Endothelial cell of umbilical vein (primary cell): ENCODE results near the gene POLN.

Experiments used
- EZH2 ChIP-seq: IDR thresholded peaks from 2 replicates; pipeline ENCODE4 v1.6.1; 2012; ENCODE audit warnings: borderline replicate concordance, low read depth, mild to moderate bottlenecking, moderate library complexity, low read length, inconsistent platforms; ENCODE audit not compliant: severe bottlenecking
- POLR2A ChIP-seq: IDR thresholded peaks from 2 replicates; pipeline ENCODE4 v1.6.1; 2012; ENCODE audit warnings: low read depth, mild to moderate bottlenecking, control low read depth, low read length
- POLR2AphosphoS5 ChIP-seq: IDR thresholded peaks from 2 replicates; pipeline ENCODE4 v1.6.1; 2012; ENCODE audit warnings: low read depth, mild to moderate bottlenecking, control low read depth, low read length, moderate library complexity; ENCODE audit not compliant: insufficient read depth
- TF ChIP-seq, protein P1 (sequence below), 2 donors: IDR thresholded peaks; 1 replicate in 1 of 2; 2 replicates in 1 of 2; pipeline ENCODE4 v1.5.1; 2011; ENCODE audit warnings: low read length in 2 of 2, mild to moderate bottlenecking in 2 of 2, moderate library complexity in 2 of 2, control low read depth in 1 of 2, inconsistent platforms in 1 of 2, low read depth in 1 of 2; ENCODE audit not compliant: insufficient read depth in 1 of 2; ENCODE audit errors: extremely low read depth in 1 of 2

DNA sequence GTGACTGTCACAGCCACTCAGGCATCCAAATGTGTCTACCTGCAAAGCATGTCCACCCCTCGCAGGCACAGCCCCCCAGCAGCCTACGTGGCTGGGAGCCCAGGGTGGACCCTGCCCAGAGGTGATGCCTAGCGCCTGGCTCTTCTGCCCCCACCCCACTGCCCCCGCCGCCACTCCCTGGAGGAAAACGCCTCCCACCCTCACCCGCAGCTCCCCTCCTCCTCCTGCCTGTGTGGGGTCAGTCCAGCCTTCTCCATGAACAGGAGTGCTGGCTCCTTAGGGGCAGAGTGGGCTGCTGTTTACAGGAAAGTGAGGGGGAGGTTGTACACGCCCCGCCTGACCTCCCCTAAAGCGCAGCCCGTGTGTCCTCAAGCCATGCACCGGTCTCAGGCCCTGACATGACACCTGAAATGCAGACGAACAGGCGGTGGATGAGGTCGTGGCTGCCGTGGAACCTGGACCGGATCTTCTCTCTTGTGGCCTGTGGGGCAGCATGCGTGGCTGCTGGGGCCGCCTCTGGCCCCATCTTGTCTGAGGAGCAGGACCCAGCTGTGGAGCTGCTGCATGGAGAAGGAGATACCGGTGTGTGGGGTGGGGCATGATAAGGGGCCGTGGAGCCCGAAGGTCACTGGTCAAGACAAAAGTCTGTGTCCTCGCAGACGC lies 31.9 kb upstream of the POLN start:
- no peak for TF ChIP-seq EZH2
- TF ChIP-seq POLR2AphosphoS5, result no peak
- no peak for TF ChIP-seq POLR2A
- TF ChIP-seq, protein P1, sequence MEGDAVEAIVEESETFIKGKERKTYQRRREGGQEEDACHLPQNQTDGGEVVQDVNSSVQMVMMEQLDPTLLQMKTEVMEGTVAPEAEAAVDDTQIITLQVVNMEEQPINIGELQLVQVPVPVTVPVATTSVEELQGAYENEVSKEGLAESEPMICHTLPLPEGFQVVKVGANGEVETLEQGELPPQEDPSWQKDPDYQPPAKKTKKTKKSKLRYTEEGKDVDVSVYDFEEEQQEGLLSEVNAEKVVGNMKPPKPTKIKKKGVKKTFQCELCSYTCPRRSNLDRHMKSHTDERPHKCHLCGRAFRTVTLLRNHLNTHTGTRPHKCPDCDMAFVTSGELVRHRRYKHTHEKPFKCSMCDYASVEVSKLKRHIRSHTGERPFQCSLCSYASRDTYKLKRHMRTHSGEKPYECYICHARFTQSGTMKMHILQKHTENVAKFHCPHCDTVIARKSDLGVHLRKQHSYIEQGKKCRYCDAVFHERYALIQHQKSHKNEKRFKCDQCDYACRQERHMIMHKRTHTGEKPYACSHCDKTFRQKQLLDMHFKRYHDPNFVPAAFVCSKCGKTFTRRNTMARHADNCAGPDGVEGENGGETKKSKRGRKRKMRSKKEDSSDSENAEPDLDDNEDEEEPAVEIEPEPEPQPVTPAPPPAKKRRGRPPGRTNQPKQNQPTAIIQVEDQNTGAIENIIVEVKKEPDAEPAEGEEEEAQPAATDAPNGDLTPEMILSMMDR (IDR thresholded peaks at IDR 0.05; ENCODE audit: extremely low read depth in 1 of 2, insufficient read depth in 1 of 2, low read depth in 1 of 2, low read length in 2 of 2), result no peak
